OCI-LY7 (cell line): ENCODE results near the gene ELAVL2.

Source experiments
- EZH2phosphoT487 ChIP-seq: fragments of 200-600 bp; sonication (generic); IDR thresholded peaks from 2 replicates; pipeline ENCODE4 v1.6.1; 2018; ENCODE audit warnings: low read depth, borderline replicate concordance, mild to moderate bottlenecking, mixed run types, antibody characterized with exemption, low read length, moderate library complexity, mixed read lengths
- TF ChIP-seq, protein P1 (sequence below): fragments of 200-600 bp; sonication (generic); conservative IDR thresholded peaks from 2 replicates; pipeline ENCODE4 v1.5.1; 2014; ENCODE audit warnings: mild to moderate bottlenecking, antibody characterized with exemption, low read length, moderate library complexity, mixed read lengths

DNA sequence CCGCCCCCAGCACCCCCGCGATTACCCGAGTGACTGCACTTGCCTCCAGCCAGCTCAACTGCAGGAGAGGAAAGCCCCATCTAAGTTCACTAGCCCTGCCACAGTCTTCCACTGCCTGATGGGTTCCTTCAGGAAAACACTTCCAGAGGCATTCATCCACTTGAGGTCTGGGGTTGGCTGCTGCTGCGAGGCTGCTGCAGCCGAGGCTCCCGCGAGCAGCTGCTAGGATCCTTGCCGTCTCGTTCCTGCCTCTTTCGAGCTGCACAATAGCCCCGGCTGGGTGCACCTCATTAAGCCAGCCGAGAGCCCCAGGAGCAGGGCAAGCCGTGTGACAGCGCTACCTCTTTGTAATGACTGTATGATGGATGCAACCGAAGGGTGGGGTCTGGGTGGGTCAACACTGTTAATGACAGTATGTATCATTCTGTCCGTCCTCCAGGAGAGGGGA, 24.2 kb upstream of the ELAVL2 start:
- TF ChIP-seq, protein P1, sequence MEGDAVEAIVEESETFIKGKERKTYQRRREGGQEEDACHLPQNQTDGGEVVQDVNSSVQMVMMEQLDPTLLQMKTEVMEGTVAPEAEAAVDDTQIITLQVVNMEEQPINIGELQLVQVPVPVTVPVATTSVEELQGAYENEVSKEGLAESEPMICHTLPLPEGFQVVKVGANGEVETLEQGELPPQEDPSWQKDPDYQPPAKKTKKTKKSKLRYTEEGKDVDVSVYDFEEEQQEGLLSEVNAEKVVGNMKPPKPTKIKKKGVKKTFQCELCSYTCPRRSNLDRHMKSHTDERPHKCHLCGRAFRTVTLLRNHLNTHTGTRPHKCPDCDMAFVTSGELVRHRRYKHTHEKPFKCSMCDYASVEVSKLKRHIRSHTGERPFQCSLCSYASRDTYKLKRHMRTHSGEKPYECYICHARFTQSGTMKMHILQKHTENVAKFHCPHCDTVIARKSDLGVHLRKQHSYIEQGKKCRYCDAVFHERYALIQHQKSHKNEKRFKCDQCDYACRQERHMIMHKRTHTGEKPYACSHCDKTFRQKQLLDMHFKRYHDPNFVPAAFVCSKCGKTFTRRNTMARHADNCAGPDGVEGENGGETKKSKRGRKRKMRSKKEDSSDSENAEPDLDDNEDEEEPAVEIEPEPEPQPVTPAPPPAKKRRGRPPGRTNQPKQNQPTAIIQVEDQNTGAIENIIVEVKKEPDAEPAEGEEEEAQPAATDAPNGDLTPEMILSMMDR = no peak
- TF ChIP-seq EZH2phosphoT487 = no peak
